Skeletal muscle satellite cell (primary cell): ENCODE results near the gene ARID3B.
A peak's percentile ranks its signal among the peaks of the same experiment; 100 is the strongest.

ENCODE experiments used
- H3K27me3 ChIP-seq: 2 replicates; pipeline ENCODE4 v1.7.0; 2013; ENCODE audit warnings: low read length; ENCODE audit not compliant: control insufficient read depth, insufficient read depth
- H3K36me3 ChIP-seq: 2 replicates; pipeline ENCODE4 v1.7.0; 2013; ENCODE audit warnings: mild to moderate bottlenecking, control low read depth, low read length; ENCODE audit not compliant: insufficient read depth
- H3K4me1 ChIP-seq: 2 replicates; pipeline ENCODE4 v1.7.0; 2013; ENCODE audit warnings: low read length; ENCODE audit not compliant: control insufficient read depth, insufficient read depth
- H3K4me2 ChIP-seq: 2 replicates; pipeline ENCODE4 v1.7.0; 2013; ENCODE audit warnings: mild to moderate bottlenecking, low read length
- H3K4me3 ChIP-seq: 2 replicates; pipeline ENCODE4 v1.7.0; 2013; ENCODE audit warnings: low read length
- H3K9ac ChIP-seq: 2 replicates; pipeline ENCODE4 v1.7.0; 2013; ENCODE audit warnings: mild to moderate bottlenecking, low read depth, low read length, moderate library complexity
- H3K9me3 ChIP-seq: replicated peaks from 2 replicates; pipeline ENCODE4 v1.7.0; 2013; ENCODE audit warnings: mild to moderate bottlenecking, control low read depth, low read length

The ARID3B gene

DNA sequence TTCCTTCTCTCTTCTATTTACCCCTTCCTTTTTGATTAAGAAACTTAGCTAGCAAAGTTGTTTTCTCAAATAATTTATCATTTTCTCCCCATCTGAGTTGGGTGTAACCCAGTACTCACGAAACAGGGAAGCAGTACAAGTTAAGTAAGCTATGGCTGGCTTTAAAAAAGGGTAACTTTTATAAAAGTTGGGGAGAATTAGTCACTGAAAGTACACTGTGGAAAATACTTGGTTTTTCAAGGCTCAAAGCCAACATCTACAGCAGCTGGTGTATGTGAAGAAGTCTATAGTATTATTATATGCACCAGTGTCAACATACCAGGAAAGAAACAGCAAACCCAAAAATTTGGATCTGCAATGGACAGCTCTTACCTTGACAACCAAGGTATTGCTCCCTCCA is 100.1 kb downstream of the ARID3B start:
- no peak overlapping the region for H3K4me2 ChIP-seq
- no peak overlapping the region for H3K4me3 ChIP-seq
- no peaks in the 10 kb centered on the region for H3K27me3 ChIP-seq
- peaks cover 14% of the 10 kb centered on the region for H3K4me1 ChIP-seq
- no peak overlapping the region for H3K9ac ChIP-seq
- H3K36me3 ChIP-seq = peaks cover 12% of the 10 kb centered on the region
- no peaks in the 10 kb centered on the region for H3K9me3 ChIP-seq

DNA sequence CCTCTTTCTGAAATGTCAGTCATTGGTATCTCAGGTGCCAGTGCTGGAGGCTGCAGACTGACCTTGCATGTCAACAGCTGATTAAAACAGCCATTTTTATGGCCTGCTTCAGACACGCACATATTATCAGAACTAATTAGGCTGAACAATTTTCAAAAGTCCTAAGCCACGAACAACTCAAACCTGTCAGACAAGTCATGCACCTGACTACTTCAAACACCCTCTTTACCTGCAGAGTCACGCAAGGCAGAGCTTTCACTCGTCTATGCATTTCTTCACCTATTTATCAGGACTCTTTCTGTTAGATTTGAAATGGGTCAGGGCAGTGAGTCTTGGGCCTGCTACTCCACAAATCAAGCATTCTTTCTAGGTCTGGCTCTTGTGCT is 101.3 kb downstream of the ARID3B start:
- Histone ChIP-seq H3K9me3 (no peaks in the 10 kb centered on the region), H3K4me1 (peaks cover 14% of the 10 kb centered on the region), H3K36me3 (peaks cover 12% of the 10 kb centered on the region), H3K4me2 (peak overlapping the region; percentile 24), H3K4me3 (no peak overlapping the region), H3K9ac (no peak overlapping the region), H3K27me3 (no peaks in the 10 kb centered on the region)

DNA sequence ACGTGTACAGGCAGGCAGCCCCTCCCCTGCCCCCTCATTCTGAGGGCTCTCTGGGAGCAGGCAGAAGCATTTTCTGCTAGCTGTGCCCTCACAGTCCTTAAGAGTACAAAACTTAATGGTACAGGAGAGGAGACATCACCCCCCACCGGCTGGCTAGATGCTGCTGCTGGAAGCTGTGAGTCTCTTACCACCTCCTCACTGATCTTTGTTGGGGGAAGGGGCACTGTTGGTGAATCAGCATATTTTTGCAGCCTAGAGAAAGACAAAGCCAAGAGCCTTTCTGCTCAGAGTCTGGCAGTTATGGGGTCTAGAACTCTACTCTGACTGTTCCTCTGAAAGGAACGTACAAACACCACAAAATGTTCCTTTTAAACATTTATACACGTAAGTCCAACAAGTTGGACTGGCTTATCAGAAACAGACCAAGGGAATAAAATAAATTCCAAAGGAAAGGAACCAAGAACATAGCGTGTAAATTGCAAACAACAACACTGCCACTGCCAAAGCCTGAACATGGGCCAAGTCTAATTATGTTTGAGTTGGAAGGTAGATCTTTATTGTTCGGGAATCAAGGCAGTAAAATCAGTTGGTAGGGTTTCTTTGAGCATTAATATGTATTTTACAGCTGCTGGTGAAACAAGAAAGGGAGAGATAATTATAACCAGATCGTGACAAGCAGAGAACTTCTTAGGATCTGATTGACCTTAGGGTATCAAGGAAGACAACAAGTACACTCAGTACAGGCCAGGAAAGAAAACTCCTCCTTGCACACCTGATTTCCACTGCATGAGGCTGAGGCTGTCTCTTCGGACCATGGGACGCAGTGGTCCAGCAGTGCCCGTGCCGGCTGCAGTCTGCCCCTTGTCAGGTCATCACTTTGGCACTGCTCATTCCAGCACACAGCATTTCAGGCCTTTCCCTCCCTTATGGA is 102.0 kb downstream of the ARID3B start:
- Histone ChIP-seq H3K9ac (no peak overlapping the region), H3K4me3 (no peak overlapping the region)

DNA sequence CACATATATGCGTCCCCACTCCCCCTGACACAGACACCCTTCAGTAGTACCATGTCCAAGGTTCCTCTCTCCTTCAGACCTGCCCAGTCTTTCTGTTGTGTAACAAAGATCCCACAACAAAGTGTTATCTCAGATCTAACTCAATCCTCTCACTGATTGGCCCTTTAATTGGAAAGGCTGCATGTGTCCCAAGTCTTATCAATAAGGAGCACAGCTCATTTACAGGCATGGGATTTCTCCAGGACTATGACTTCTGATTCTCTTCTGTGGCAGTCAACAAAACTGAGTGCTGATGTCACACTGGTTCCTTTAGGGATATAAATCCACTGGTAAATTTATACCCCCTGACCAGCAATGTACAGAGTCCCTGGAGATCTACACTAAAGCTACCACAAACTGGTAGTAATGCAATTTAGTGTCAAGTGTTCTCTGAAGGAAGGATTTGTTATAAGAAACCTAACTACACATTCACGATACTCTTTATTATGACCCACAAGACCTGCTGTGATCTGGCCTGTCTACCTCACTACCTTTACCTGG is 102.7 kb downstream of the ARID3B start:
- Histone ChIP-seq H3K27me3 (no peaks in the 10 kb centered on the region), H3K4me1 (peaks cover 14% of the 10 kb centered on the region), H3K4me2 (no peak overlapping the region), H3K9me3 (no peaks in the 10 kb centered on the region), H3K9ac (no peak overlapping the region), H3K4me3 (no peak overlapping the region), H3K36me3 (peaks cover 12% of the 10 kb centered on the region)

More for the DNA sequence above, 102.0 kb downstream of the ARID3B start:
- H3K9me3 ChIP-seq = no peaks in the 10 kb centered on the region
- no peaks in the 10 kb centered on the region for H3K27me3 ChIP-seq
- H3K4me1 ChIP-seq = peaks cover 14% of the 10 kb centered on the region
- H3K36me3 ChIP-seq = peaks cover 12% of the 10 kb centered on the region
- H3K4me2 ChIP-seq = peak overlapping the region; percentile 24

DNA sequence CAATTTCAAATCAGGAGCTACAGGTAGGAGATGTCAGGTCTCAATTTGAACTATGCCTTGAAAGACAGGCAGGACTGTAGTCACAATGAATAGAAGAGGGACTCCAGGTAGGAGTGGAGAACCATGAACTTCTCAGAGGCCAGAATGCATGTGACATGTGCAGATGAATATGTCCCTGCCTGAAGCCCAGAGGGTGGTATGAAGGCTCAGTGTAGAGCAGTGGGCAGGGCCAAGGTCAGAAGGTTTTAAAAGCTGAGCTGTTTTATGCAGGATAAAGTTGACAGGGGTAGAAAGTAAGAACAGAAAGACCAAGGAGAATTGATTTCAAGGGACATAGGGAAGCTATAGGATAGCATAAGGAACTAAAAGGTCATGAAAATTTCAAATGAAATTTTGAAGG is 105.5 kb downstream of the ARID3B start:
- Histone ChIP-seq H3K9me3 (no peaks in the 10 kb centered on the region), H3K36me3 (peaks cover 7% of the 10 kb centered on the region), H3K4me3 (no peak overlapping the region), H3K4me1 (peaks cover 14% of the 10 kb centered on the region), H3K9ac (no peak overlapping the region), H3K27me3 (no peaks in the 10 kb centered on the region), H3K4me2 (no peak overlapping the region)
